CD14-positive monocyte (primary cell): ENCODE results near the gene FGF9. TPM values are rescaled to one million over a fixed set of nuclear protein-coding genes. Genes with fewer than 3 reads are reported as not detected.

ENCODE experiments used
- DNase-seq, 3 donors: peaks; one replicate each; pipeline ENCODE4 v3.0.0-alpha.2; 2011 to 2022
- H2AFZ ChIP-seq: 2 replicates; pipeline ENCODE4 v1.6.0; 2012; ENCODE audit warnings: mild to moderate bottlenecking, low read depth, low read length, inconsistent platforms; ENCODE audit not compliant: insufficient read depth, poor library complexity, severe bottlenecking
- H3K27ac ChIP-seq, 2 donors: 1 replicate in 1 of 2; 2 replicates in 1 of 2; pipeline ENCODE4 v1.5.1; 2012 to 2013; ENCODE audit warnings: low read length in 2 of 2, control low read depth in 1 of 2, inconsistent platforms in 1 of 2, low read depth in 1 of 2, mild to moderate bottlenecking in 1 of 2
- H3K27me3 ChIP-seq, 2 donors: one replicate each; pipeline versions ENCODE4 v1.6.0 to v1.6.1; 2011 to 2013; ENCODE audit warnings: low read length in 2 of 2; ENCODE audit not compliant: control insufficient read depth in 2 of 2, insufficient read depth in 2 of 2
- H3K36me3 ChIP-seq, 2 donors: replicated peaks in 1 of 2; 1 replicate in 1 of 2; 2 replicates in 1 of 2; pipeline versions ENCODE4 v1.5.1 to v1.6.1; 2012 to 2013; ENCODE audit warnings: low read length in 2 of 2, control low read depth in 1 of 2, inconsistent platforms in 1 of 2, mild to moderate bottlenecking in 1 of 2; ENCODE audit not compliant: insufficient read depth in 2 of 2, control insufficient read depth in 1 of 2
- H3K4me1 ChIP-seq, 2 donors: 1 replicate in 1 of 2; 2 replicates in 1 of 2; pipeline versions ENCODE4 v1.5.1 to v1.6.1; 2012 to 2013; ENCODE audit warnings: low read length in 2 of 2, control low read depth in 1 of 2, inconsistent platforms in 1 of 2, mild to moderate bottlenecking in 1 of 2, moderate library complexity in 1 of 2; ENCODE audit not compliant: insufficient read depth in 2 of 2, control insufficient read depth in 1 of 2
- H3K4me2 ChIP-seq: replicated peaks from 2 replicates; pipeline ENCODE3; 2012; ENCODE audit warnings: low read length, moderate library complexity, mild to moderate bottlenecking; ENCODE audit not compliant: poor library complexity, severe bottlenecking; ENCODE audit errors: extremely low read depth
- H3K4me3 ChIP-seq, 3 experiments: fragments of 200-600 bp in 1 of 3; sonication (generic) in 1 of 3; replicated peaks in 1 of 3; 1 replicate in 2 of 3; 2 replicates in 1 of 3; pipeline ENCODE4 v1.5.1; 2011 to 2013; ENCODE audit warnings: low read length in 3 of 3, mild to moderate bottlenecking in 3 of 3, control low read depth in 2 of 3, low read depth in 2 of 3, inconsistent platforms in 1 of 3, moderate library complexity in 1 of 3
- H3K79me2 ChIP-seq: 2 replicates; pipeline ENCODE4 v1.6.0; 2012; ENCODE audit warnings: mild to moderate bottlenecking, control low read depth, inconsistent platforms, low read length, moderate library complexity; ENCODE audit not compliant: insufficient read depth
- H3K9ac ChIP-seq: 2 replicates; pipeline ENCODE4 v1.6.0; 2017; ENCODE audit warnings: low read length, mild to moderate bottlenecking; ENCODE audit not compliant: insufficient read depth, poor library complexity, severe bottlenecking
- H3K9me3 ChIP-seq, 2 donors: replicated peaks in 1 of 2; 1 replicate in 1 of 2; 2 replicates in 1 of 2; pipeline versions ENCODE4 v1.5.1 to v1.6.1; 2012 to 2013; ENCODE audit warnings: low read length in 2 of 2, control low read depth in 1 of 2; ENCODE audit not compliant: control insufficient read depth in 1 of 2, insufficient read depth in 1 of 2
- H4K20me1 ChIP-seq: 2 replicates; pipeline ENCODE4 v1.6.0; 2012; ENCODE audit warnings: mild to moderate bottlenecking, low read length, control low read depth, moderate library complexity; ENCODE audit not compliant: insufficient read depth
- H3K27ac Mint-ChIP-seq, 7 donors: one replicate each; pipeline ENCODE4 v1.8.0; 2020; ENCODE audit warnings: mild to moderate bottlenecking in 7 of 7, mixed read lengths in 7 of 7, moderate library complexity in 6 of 7, inconsistent platforms in 2 of 7
- H3K27me3 Mint-ChIP-seq, 3 donors: one replicate each; pipeline ENCODE4 v1.8.0; 2021 to 2022; ENCODE audit warnings: low read depth in 3 of 3, mild to moderate bottlenecking in 3 of 3, mixed read lengths in 3 of 3, moderate library complexity in 3 of 3, inconsistent platforms in 1 of 3
- H3K36me3 Mint-ChIP-seq, 2 donors: one replicate each; pipeline ENCODE4 v1.8.0; 2020; ENCODE audit warnings: mixed read lengths in 2 of 2, inconsistent platforms in 1 of 2, mild to moderate bottlenecking in 1 of 2
- H3K4me1 Mint-ChIP-seq: one replicate; pipeline ENCODE4 v1.8.0; 2020; ENCODE audit warnings: mild to moderate bottlenecking, mixed read lengths
- H3K4me3 Mint-ChIP-seq, 2 donors: one replicate each; pipeline ENCODE4 v1.8.0; 2020; ENCODE audit warnings: mild to moderate bottlenecking in 2 of 2, mixed read lengths in 2 of 2, moderate library complexity in 1 of 2
- H3K9me3 Mint-ChIP-seq, 7 donors: one replicate each; pipeline ENCODE4 v1.8.0; 2020 to 2022; ENCODE audit warnings: mixed read lengths in 7 of 7, mild to moderate bottlenecking in 6 of 7, moderate library complexity in 6 of 7, inconsistent platforms in 2 of 7
- whole genome bisulfite sequencing: methylation state at CpG from one replicate; pipeline ENCODE4 v1.1.5; 2013; ENCODE audit warnings: missing lambda C conversion rate; ENCODE audit not compliant: insufficient coverage; 5-methylcytosine and 5-hydroxymethylcytosine counted together
- intact Hi-C, 2 donors: fragments of 100-400 bp; cut with micrococcal nuclease; formaldehyde crosslinking; loops; one replicate each; pipeline versions ENCODE4 v1.15.0 to v1.15.1; 2023
- polyA plus RNA-seq, 3 donors: library from polyadenylated mRNA; depleted of rRNA in 1 of 3; unstranded in 2 of 3; stranded (reverse) in 1 of 3; fragments of 300-500 nt in 2 of 3; fragments of >200 nt in 1 of 3; fragmentation: Illumina TruSeq in 2 of 3; gene quantifications; 1 replicate in 2 of 3; 2 replicates in 1 of 3; pipeline ENCODE4 v1.2.3, GENCODE V29; 2012 to 2021
- TF ChIP-seq, protein P1 (sequence below): fragments of 200-600 bp; IDR thresholded peaks from one replicate; pipeline ENCODE4 v1.8.0; 2022; ENCODE audit warnings: antibody characterized with exemption, mild to moderate bottlenecking

The FGF9 gene
- polyA plus RNA-seq, 3 donors, result 0.03 to 0.16 TPM; not detected in 1

DNA sequence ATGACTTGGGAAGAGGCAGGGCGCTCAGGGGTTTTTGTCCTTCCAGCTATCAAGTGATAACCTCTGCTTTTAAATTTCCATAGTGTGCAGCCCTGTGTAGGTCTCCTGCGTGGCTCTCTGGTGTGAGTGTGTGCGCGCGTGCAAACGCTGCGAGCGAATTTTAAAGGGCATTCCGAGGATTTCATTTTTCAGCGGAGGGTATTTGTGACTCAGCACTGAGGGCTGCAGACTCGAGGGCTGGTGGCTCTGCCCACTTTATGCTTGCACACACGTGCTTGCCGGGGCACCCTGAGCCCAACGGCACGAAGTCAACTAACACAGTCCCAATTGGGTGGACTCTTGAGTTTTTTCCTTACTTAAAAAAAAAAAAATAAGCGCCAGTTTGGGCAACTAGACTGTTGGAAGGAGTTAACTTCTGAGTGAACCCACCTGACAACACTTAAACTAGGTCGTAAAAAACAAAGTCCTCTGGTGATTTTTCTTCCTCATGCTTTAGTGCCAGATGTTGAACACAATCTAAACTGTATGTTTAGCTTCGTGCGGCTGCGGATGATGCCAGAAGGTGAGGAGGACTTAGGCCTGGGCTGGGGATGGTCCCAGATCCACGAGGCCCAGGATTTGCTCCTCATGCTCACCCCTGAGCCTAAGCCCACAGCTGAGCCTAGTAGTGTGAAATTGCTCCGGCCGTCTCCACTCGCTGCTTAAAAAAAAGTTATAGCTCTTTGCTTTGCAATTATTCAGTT is 2.1 kb downstream of the FGF9 start:
- H4K20me1 ChIP-seq, result no peaks in the 10 kb centered on the region
- H3K36me3 ChIP-seq, result no peaks in the 10 kb centered on the region
- H3K4me3 Mint-ChIP-seq, result peak overlapping the region; percentile 58 to 98
- peak overlapping the region; percentile 75 for H2AFZ ChIP-seq
- peaks cover 85 to 97% (median 90%) of the 10 kb centered on the region in 3 donors for H3K27me3 Mint-ChIP-seq
- H3K4me1 Mint-ChIP-seq, result peaks cover 49% of the 10 kb centered on the region
- H3K27ac Mint-ChIP-seq, result no peak overlapping the region
- H3K4me2 ChIP-seq, result peak overlapping the region; percentile 81
- WGBS, result 15% methylated on average over 12 of the region's 24 CpGs
- no peak overlapping the region for H3K27ac ChIP-seq
- H3K79me2 ChIP-seq, result no peaks in the 10 kb centered on the region
- H3K9me3 Mint-ChIP-seq, result peaks cover 0 to 34% (median 26%) of the 10 kb centered on the region in 7 donors
- H3K9me3 ChIP-seq, result peaks cover 0 to 57% of the 10 kb centered on the region in 2 donors
- H3K27me3 ChIP-seq, result peaks cover 84 to 93% of the 10 kb centered on the region in 2 donors
- peaks cover 45 to 66% of the 10 kb centered on the region in 2 donors for H3K4me1 ChIP-seq
- H3K9ac ChIP-seq, result no peak overlapping the region
- peaks cover 12 to 15% of the 10 kb centered on the region in 2 donors for H3K36me3 Mint-ChIP-seq
- DNase-seq, result no peak
- peak overlapping the region in 1 of 3 experiments; percentile 73 for H3K4me3 ChIP-seq
- TF ChIP-seq, protein P1, sequence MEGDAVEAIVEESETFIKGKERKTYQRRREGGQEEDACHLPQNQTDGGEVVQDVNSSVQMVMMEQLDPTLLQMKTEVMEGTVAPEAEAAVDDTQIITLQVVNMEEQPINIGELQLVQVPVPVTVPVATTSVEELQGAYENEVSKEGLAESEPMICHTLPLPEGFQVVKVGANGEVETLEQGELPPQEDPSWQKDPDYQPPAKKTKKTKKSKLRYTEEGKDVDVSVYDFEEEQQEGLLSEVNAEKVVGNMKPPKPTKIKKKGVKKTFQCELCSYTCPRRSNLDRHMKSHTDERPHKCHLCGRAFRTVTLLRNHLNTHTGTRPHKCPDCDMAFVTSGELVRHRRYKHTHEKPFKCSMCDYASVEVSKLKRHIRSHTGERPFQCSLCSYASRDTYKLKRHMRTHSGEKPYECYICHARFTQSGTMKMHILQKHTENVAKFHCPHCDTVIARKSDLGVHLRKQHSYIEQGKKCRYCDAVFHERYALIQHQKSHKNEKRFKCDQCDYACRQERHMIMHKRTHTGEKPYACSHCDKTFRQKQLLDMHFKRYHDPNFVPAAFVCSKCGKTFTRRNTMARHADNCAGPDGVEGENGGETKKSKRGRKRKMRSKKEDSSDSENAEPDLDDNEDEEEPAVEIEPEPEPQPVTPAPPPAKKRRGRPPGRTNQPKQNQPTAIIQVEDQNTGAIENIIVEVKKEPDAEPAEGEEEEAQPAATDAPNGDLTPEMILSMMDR, result no peak
- intact Hi-C loops, result no loop called here

DNA sequence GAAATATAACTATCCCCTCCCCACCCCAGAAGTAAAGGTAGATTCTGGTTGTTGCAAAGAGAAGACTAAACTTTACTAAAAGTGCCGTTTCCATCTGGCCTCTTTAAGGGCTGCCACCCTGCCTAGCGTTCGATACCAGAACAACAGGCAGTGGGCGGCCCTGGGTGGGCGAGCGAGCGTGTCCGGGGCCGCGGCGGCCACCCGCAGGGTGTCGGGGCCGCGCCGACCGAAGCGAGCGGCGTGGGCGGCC is 2.6 kb downstream of the FGF9 start:
- TF ChIP-seq, protein P1, result no peak
- Mint-ChIP-seq H3K9me3 (peaks cover 0 to 31% (median 26%) of the 10 kb centered on the region in 7 donors), H3K36me3 (peaks cover 12% of the 10 kb centered on the region in 2 donors), H3K4me3 (peak overlapping the region; percentile 58 to 98), H3K27me3 (peaks cover 80 to 96% (median 86%) of the 10 kb centered on the region in 3 donors), H3K4me1 (peaks cover 48% of the 10 kb centered on the region), H3K27ac (no peak overlapping the region)
- H3K4me3 ChIP-seq, result peak overlapping the region in 1 of 3 experiments; percentile 73
- peaks cover 0 to 53% of the 10 kb centered on the region in 2 donors for H3K9me3 ChIP-seq
- H3K9ac ChIP-seq, result no peak overlapping the region
- H3K79me2 ChIP-seq, result no peaks in the 10 kb centered on the region
- peaks cover 80 to 93% of the 10 kb centered on the region in 2 donors for H3K27me3 ChIP-seq
- WGBS, result under 1% methylated on average over 21 of the region's 21 CpGs
- no peak overlapping the region for H3K27ac ChIP-seq
- H3K4me2 ChIP-seq, result peak overlapping the region; percentile 81
- H3K4me1 ChIP-seq, result peaks cover 45 to 64% of the 10 kb centered on the region in 2 donors
- intact Hi-C loops, result no loop called here
- no peak for DNase-seq
- no peaks in the 10 kb centered on the region for H3K36me3 ChIP-seq
- H4K20me1 ChIP-seq, result no peaks in the 10 kb centered on the region
- peak overlapping the region; percentile 75 for H2AFZ ChIP-seq
